Kidney glomerular epithelial cell (primary cell): ENCODE measurements around the gene TTC7B.

Experiments used
- DNase-seq: peaks from one replicate; lab custom pipeline; 2025; lab: John Stamatoyannopoulos, UW

TTC7B gene

DNA sequence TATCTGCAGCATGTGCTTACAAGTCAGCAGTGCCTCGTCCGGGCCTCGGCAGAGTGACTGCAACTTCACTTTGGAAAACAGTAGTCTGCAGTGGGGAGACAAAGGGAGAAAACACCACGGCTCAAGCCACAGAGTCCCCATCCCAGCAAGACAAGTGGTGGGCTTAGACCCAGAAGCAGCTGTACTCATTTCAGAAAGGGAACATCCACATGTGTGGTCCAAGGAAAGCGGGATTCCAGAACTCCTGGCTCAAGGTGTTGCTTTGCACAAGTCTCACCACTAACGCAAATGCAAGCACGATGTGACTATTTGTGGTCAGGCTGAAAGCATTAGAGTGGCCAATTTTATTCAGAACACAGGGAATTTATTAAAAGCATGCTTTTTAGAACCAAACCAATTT is 198.3 kb downstream of the TTC7B start:
- DNase-seq: no peak

DNA sequence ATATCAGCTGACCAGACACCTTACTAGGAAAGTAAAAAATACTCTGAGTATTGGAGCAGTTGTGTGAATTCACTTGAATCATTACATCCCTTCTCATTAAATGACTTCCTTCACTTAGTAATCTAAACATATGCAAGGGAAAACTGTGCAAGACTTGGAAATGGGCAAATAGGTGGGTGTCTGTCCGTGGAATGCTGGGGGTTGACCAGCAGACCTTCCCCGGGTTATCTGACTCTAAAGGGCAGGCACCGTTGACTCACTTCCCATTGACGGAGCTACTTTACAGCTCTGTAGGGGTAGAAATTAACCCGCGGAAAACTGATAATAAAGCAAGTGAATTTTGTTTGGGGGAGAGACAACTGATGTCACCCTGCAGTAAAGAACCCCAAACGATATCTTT is 199.3 kb downstream of the TTC7B start:
- DNase-seq: no peak

DNA sequence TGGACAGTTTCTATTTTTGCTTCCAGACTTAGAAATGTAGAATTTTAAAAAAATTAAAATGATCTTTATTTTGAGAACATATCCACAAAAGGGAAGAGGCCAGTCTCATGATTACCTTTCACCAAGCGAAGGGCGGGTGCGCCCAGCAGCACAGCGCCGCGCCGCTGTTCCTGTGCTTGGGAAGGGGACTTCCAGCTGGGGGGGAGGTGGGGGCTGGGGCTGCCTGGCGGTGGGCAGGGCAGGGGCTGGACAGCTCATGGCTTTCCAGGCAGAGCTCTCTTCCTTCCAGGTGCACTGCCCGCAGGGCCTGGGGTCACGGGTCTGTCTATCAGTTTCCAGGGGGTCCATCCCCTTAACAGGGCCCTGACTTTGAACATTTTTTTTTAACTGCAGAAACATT is 199.9 kb downstream of the TTC7B start:
- DNase-seq: no peak

DNA sequence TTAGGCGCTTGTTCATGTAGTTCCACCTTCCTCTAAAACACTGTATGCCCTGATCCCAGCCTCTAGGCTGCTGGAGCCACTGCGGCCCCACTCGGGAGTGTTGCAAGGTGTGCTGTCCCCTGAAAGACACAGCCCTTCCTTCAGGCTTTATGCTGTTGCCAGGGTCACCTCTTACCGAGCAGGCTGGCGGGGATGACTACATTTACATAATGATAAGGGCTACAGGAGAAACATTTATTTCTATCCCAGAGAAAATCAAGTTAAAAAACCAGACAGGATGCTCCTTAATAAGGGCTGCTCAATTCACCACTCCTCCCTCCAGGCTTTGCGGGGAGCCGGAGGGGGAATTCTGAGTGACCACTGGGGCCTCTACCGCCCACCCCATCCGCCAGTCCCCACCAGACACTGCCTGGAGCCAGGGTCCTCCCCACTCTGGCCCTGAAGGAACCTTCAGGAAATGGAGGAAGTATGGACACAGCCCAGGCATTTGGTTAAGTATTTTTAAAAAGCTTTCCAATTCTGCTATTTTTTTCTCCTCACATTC is 200.6 kb downstream of the TTC7B start:
- no peak for DNase-seq

DNA sequence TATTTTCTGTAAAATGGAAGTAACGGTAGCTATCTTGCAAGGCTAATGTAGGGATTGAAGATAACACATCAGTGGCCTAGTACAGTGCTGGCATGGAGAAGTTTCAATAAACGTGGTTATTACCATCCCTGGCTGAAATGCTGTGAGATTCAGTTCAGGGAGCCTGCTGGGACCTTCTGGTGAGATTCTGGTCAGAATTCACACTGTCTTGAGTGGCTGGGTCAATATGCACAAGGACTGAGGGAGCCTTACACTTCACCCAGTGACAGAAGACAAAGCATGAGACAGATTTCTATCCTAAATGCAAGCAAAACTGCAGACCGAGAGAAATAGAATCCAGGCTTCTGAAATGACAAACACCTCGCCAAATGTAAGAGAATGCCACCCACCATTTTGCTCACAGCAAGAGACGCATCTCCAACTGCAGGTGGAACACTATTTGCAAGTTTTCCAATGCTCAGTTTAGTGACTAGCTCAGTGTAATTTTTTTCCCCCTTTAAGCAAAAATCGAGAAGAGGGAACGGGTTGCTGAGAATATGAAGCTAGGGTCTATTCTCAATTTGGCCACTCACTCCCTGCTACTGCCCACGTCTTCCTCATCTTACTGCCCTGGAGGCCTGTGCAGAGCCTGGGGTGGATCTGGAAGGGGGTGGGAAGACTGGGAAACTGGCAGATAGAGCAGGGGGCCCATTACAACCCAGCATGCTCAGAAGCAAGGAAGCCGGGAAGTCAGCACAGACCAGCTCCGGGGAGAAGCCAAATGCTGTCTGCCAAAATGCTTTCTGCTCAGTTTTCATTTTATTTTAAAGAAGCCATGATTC is 201.3 kb downstream of the TTC7B start:
- DNase-seq: no peak

DNA sequence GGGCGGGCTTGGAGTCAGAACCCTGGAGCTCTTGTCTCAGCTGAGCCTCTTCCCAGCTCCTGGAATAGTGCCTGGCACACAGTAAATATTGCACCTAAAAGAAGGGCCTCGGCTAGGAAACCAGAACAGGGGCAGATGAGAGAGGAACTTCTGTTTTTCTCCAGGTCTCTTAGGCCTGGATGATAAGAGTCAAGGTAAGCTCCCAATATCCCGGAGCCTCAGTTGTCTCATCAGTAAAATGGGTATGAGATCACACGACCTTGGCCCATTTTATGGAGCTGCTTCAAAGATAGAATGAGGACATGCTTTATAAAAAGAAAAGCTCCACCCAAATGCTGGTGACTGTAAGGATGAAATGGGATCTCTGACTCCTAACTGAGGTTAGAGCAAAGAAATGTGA is 202.2 kb downstream of the TTC7B start:
- DNase-seq: no peak

DNA sequence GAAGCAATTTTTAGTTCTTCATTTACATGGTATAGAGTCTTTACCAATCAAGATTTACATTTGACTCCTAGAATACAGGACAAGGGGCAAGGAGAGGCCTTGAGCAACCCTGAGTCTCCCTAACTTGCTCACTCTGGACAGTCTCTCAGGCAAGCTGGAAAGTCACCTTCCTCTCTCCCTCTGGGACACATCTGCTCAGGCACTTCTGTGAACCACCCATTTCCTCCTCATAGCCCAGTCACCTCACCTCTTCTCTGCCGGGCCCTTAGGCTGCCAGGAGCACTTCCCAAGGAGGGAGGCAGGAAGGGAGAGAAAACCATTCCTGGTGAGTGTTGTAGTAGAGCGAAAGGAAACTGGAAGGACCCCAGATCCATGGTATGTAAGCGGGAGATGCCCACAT is 202.8 kb downstream of the TTC7B start:
- DNase-seq: no peak

DNA sequence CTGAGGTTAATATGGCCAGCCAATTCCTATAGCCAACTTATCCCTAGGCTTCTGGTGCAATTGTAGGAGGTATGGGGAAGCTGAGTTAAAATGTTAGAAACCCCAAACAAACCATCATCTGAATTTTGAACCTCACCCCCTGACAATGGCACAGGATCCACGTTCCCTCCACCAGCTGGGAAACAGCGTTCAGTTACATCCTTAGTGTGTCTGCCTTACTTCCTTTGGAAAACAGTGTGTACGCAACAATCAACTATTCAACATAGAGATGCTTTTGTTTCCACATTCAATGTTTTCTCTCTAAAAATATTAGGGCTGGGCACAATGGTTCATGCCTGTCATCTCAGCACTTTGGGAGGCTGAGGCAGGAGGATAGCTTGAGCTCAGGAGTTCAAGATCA is 203.4 kb downstream of the TTC7B start:
- DNase-seq: no peak

DNA sequence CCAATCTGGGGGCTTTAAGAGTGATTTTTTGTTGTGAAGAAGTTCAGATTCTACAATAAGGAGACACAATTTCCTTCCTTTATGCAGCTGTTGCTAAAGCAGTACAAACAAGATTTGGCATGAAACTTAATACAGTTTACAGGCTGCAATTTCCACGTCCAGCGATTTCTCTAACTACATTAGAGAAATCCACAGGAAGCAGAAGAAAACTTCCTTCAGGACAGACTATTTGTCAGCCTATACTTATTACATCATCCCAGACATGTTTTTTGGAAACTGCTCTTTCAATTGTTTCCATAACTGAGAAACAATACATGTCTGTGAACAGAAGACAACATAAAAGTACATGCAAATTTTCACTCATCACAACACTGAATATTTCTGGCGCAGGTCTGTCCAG is 204.3 kb downstream of the TTC7B start:
- no peak for DNase-seq

DNA sequence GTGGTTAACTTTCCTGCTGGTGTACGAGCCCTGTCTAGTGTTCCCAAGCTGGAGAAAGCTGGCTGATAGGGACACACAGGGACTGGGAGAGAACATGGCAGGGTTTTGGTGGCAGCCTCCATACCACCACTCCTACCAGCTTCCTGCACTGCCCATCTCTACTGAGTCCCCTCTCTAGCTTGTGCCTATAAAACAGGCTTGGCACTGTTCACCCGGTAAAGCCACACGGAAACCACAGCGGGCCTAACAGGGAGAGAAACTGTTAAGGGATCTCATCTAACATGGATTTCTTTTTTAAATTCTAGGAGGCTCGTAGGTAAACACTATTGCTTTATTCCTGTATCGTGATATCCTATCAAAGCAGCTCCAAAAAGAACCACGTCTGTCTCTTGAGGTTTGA is 204.7 kb downstream of the TTC7B start:
- no peak for DNase-seq

DNA sequence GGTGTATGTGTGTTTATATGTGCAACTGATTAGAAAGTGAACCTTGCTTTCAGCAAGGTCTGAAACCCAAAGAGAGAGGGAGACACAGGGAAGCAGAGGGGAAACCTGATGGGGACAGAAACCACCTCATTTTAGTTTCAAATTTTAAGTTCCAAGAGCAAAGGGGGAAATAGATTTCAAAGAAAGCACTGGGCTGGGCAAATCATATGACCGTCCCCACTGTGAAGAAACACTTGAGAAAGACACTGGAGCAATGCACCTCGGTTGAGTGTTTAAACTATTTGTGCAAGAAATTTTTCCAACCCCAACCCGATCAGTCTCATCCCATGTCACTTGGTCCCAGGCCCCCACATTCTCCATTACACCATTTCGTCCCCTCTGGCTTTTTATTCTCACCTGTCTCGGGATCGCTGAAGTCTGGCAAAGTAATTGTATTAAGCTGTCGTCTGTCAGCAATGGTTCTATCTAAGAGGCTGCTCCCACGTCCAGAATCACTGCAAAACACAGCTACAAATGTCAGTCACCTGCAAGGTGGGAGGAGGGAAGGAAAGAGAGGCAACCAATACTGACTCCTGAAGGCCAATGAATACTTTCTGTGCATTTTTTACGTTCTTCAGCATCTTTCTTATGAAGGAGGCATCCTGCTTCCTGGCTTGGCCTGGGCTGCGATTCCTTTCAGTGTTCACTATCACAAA is 205.7 kb downstream of the TTC7B start:
- DNase-seq: no peak

DNA sequence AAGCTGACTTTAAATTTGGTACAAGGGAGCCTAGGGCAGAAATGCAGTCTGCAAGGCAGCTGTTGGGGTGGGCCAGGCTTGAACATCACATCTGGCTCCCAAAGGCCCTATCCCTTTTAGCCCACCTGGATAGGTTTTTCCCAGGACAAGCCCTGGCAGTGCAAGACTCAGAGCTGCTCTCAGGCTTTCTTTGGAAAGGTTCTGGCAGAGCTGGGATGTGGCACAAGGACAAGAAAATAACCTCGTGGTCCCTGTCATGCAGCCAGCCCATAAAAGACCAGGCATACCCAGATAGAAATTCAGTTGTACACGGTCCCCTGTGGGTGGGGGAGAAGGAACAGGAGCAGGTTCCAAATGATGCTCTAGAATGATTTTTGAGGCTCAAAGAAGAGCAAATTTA is 206.9 kb downstream of the TTC7B start:
- DNase-seq: no peak

DNA sequence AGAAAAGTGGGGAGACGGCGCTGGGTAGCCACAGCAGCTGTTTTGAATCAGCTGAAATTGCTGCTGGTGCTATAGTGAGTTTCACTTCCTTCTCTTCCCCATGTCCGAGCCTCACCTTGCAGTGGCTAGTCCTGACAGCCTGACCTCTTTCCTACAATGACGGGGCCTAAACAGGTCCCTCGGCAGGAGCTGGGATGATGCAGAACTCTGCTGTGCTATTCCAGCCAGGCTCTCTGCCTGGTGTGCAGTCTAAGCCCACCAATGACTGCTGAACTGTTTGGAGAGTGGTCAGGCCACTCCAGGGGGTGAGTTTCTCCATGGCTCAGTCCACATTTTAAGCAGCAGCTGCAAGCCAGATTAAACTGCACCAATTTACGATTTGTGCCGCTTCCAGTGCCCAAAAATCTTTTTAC is 207.3 kb downstream of the TTC7B start:
- no peak for DNase-seq

DNA sequence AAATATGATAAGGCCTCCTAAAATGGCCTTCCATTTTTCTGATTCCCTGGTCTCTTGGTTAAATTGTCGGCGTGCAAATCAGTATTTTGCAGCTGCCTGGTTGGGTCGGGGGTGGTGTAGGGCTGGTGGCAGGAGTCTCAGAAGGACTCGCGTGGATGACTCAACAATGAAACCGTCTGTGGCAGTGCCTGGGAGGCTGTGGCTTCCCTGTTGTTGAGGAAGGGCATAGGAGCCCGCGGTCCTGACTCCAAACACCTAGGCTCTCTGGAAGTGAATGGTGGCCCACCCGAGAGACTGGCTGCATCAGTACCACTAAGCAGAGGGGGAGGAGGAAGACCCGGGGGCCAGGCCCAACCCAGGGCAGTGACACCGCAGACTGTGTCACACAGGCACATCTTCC is 207.9 kb downstream of the TTC7B start:
- DNase-seq: no peak

DNA sequence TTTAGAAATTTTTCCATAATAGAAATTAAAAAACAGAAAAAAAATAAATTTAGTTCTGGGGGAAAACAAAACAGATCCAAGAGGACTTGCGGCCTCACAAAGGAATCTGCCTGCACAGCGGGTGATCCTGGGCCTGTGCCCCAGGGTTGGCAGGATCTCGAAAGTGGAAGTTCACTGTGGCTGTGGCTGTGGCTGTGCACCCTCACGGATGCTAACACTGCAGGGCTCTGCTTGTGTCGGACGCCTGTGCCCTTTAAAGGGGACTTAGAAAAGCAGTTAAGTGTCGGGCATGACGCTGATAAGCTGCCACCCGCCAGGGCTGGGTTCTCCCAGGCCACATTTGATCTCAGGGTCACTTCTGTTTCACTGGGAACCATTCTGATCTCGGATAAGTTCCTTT is 209.1 kb downstream of the TTC7B start:
- no peak for DNase-seq

DNA sequence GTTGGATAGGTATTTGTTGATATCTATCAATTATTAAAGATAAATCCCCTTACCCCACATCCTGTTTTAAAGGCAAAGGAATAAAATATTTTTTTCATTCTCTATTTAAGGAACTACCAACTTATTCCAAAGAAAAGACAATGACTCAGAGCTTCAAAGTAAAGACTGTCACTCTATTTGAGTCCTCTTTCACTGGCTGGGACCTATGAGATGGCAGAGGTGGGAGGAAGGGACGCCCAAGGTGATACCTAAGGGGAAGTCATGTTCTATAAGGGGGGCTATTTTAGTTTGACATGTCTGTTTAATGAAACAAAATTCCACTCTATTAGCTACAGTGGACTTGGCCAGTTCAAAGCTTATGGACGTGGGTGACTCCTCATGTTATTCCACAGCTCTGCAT is 209.8 kb downstream of the TTC7B start:
- DNase-seq: no peak

DNA sequence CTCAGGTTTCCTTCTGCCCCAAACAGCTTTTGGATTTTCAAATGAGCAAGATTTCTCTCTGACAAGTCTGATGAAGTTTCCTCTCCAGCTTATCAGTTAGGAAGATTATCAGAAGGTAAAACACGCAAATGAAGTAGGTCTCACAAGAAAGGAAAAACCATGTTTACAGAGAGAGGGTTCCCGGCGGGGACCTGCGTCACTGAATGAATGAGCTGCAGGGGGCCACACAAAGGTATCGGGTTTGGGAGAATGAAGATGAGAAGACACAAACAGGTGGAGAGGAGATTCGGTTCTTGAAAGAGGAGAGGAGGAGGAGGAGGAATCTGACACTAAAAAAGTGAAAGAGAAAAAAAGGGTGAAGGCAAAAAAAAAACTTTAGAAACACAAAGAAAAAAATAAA is 210.8 kb downstream of the TTC7B start:
- DNase-seq: no peak

DNA sequence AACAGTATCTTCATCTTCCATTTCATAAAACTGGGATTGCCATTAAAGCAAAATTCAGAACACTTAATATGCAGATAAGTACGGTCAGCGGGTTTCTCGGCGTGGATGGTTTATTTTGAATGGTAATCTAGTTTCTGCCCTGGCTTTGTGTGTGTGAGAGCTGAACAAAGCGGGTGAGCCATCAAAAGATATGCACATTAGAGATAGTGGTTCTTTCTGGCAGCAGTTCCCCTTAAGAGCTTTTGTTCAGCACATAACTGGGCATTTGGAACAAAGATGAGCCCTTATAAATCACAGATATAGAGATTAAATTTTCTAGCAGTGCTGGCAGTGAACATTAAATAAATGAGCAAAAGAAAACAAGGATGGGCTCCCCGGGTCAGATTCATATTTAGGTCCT is 211.9 kb downstream of the TTC7B start:
- DNase-seq: no peak

DNA sequence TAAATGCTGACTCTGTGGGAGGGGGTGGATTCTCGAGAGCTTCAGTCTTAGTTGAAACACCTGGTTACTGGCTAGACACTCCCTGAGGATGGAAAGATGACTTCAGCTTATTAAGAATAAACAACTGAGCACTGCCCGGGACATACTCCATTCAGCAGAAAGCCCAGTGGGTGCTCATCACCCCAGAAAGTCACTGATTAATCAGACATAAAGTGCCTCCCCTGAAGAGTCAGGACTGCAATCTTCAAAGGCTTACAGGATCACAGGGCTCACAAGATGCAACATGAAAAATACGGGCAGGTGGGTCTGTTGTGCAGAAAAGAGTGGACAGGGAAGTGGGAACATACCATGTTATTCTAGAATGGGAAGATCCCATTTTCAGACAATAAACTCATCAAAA is 212.4 kb downstream of the TTC7B start:
- no peak for DNase-seq

DNA sequence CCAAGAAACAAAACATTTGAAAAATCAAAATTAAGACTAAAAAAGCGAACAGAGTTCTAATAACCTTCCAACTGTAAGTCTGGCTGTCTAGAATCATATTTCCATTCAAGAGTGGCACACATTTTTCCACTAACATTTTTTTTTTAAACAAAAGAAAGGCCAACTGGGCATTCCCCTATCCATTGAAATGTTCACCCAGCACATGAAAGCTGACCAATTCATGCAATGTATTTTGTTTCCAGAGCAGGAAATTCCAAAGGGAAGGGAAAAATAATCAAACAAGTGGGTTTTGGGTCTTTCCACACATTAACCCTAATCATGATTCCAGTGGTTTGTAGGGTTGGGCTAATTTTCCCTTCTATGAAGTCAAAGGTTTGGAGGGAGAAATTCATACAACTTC is 212.9 kb downstream of the TTC7B start:
- DNase-seq: no peak

DNA sequence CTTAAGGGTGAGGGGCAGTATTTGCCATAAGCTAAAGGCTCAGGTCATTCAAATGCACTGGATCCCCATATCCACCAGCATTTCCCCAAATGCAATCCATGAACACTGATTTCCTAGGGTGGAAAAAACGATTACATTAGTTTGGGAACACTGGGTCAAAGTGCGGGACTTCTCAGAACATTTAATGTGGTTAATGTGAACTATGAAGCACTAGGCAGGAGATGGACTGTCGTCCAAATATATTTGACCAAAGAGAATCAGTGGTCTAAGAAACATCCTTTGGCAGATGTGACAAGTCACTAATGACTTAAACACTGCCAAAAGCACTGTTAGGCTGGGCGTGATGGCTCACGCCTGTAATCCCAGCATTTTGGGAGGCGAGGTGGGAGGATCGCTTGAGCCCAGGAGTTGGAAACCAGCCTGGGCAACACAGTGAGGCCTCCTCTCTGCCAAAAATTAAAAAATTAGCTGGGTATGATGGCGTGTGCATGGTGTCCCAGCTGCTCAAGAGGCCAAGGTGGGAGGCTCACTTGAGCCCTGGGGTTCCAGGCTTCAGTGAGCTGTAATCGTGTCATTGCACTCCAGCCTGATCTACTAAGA is 214.0 kb downstream of the TTC7B start:
- DNase-seq: no peak

DNA sequence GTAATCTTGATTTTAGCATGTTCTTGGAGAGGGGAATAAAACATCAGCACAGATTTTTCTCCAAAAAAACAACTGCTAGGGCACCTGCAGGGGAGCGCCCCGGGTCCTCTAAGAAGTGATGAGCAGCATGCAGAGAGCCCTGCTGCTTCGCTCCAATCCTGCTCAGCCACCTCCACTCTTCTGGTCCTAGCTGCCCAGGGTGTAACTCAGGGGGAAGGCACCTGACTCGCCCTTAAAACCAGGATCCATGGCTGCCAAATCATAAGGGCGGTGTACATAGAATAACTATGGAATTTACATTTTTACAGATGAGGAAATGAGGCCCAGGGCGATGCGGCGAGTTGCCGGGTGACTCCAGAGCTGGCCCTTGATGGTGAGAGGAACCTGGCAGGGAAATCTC is 214.7 kb downstream of the TTC7B start:
- DNase-seq: no peak

DNA sequence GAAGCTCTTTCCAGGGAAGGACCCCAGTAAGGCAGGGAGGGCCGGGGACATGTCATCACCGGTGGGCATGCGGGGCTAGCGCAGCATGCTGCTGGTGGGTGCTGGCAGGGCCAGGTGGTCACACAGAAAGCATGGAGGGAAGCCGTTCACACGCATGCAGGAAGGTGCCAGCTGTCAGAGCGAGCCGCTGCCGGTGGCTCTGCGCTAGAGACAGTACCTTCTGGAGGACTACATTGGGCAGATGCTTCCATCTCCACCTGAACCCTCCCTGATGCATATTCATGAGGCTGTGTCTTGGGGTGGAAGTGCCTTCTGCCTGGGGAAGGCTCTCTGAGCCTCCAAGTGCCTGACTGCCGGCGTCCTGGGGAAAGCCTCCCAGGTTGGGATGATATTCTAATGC is 215.6 kb downstream of the TTC7B start:
- DNase-seq: no peak
